A673 (cell line): Measurements from ENCODE around the gene KRT76.

Experiments
- EZH2 ChIP-seq: fragments of 200-600 bp; sonication (generic); IDR thresholded peaks from 2 replicates; pipeline ENCODE4 v1.6.1; 2017; ENCODE audit warnings: borderline replicate concordance, low read depth, mild to moderate bottlenecking, mixed read lengths, antibody characterized with exemption, low read length; ENCODE audit not compliant: poor library complexity, severe bottlenecking
- TF ChIP-seq, protein P1 (sequence below): fragments of 300-800, 200-600 bp; sonication (generic); conservative IDR thresholded peaks from 2 replicates; pipeline ENCODE4 v1.5.1; 2017; ENCODE audit warnings: low read depth, mild to moderate bottlenecking, antibody characterized with exemption, low read length, moderate library complexity, mixed read lengths

DNA sequence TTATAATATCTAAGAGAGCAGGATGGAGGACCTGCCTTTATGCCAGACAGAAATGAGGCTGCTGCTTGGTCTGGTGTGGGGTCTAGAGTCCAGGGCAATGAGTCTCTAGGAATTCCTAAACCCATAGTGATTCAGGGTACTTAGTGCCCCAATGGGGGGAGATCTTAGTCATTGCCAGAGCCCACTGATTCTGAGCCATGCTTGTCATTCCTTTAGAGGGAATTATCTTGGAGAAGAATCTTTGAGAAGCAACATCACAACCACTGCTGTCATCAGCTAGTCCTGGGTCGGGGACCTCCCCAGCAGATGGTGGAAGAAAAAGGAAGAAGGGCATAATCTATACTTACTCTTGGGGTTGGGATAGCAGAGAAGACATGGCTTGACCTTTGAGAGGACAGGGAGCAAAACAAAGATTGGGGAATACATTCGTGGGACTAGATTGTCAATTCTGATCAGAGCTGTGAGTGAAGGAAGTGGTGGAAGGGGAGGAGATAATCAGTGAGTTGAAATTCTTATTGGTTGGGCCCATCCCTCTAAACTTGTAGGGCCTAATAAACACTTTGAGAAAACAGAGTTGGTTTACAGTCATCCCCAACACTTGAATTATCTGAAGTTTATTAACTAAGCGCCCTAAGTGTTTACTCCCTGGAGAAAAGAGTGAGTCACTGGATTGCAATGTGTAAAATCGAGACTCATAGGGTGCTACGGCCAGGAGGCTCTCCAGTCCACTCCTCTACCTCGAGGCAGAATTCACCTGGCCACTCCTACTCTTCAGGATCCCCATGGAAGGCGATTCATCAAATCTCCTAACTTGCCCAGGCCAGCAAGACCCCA lies 21.7 kb upstream of the KRT76 start:
- TF ChIP-seq EZH2 = no peak
- TF ChIP-seq, protein P1, sequence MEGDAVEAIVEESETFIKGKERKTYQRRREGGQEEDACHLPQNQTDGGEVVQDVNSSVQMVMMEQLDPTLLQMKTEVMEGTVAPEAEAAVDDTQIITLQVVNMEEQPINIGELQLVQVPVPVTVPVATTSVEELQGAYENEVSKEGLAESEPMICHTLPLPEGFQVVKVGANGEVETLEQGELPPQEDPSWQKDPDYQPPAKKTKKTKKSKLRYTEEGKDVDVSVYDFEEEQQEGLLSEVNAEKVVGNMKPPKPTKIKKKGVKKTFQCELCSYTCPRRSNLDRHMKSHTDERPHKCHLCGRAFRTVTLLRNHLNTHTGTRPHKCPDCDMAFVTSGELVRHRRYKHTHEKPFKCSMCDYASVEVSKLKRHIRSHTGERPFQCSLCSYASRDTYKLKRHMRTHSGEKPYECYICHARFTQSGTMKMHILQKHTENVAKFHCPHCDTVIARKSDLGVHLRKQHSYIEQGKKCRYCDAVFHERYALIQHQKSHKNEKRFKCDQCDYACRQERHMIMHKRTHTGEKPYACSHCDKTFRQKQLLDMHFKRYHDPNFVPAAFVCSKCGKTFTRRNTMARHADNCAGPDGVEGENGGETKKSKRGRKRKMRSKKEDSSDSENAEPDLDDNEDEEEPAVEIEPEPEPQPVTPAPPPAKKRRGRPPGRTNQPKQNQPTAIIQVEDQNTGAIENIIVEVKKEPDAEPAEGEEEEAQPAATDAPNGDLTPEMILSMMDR = no peak
